ENCODE data around the gene RPL13A.

The RPL13A gene

GRCh38 chr19:49538643-49539042 is 51.2 kb downstream of the RPL13A start:
- Histone ChIP-seq H3K36me3 (peaks cover 4 to 40% (median 29%) of the 10 kb centered on the region in 3 donors), H3K4me3 (no peak overlapping the region), H3K9me3 (no peaks in the 10 kb centered on the region), H3K4me1 (peaks cover 0 to 10% (median 9%) of the 10 kb centered on the region in 4 donors), H3K27ac (no peak overlapping the region), H3K27me3 (no peaks in the 10 kb centered on the region)
- intact Hi-C loops (cut with DNase I; ENCODE audit: low total_unique reads) = no loop called here
- no peak for TF ChIP-seq CTCF (IDR thresholded peaks at IDR 0.05)
- no peak for DNase-seq

GRCh38 chr19:49539192-49539952 is 52.0 kb downstream of the RPL13A start:
- Histone ChIP-seq H3K27ac (no peak overlapping the region), H3K9me3 (no peaks in the 10 kb centered on the region), H3K36me3 (peaks cover 4 to 40% (median 29%) of the 10 kb centered on the region in 3 donors), H3K27me3 (no peaks in the 10 kb centered on the region), H3K4me1 (peaks cover 0 to 3% (median 1%) of the 10 kb centered on the region in 4 donors), H3K4me3 (no peak overlapping the region)
- no peak for DNase-seq
- intact Hi-C loops (cut with DNase I; ENCODE audit: low total_unique reads) = no loop called here
- TF ChIP-seq CTCF (IDR thresholded peaks at IDR 0.05) = no peak
